Measurements from ENCODE around the gene SCGN.

DNA sequence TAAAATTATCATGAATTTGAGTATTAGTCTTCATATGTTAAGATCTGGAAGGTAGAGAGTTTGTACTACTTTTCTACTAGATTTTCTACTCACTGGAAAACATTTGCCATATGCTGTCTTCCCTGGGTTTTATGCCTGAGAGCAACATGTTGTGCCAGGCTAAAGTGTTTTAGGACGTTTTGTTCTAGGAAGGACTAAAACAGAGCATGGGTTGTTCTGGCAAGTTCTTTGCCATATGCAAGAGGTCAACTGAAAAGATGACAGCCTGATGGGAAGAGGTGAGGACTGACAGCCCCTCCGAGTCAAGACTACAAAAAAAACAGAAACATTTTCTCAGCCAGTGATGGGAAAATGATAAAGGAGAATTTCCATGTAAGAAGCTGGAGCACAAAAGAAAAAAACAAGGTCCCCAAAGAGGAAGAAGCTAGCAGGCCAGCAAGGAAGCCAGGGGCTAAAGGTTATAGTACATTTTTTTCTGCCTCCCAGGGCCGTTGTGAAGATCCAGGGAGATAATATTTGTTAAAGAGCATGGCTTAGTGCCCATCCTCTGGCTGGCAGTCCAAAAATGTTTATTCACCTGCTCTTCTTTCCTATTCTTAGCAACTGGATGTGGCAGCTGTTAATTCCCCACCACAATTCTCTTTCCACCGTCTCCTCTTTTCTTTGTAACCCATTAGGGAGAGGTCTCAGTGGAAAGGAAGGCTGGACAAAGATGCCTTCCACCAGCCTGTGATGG, 7.8 kb downstream of the SCGN start:
- TF ChIP-seq ZNF830 (tag by site-specific recombination; IDR thresholded peaks at IDR 0.05; ENCODE audit: low read depth) (no peak), GLI4 (tag by site-specific recombination; IDR thresholded peaks at IDR 0.05) (no peak), ZNF132 (tag by site-specific recombination; IDR thresholded peaks at IDR 0.05; ENCODE audit: borderline replicate concordance) (no peak)
- TF ChIP-seq, protein P1, sequence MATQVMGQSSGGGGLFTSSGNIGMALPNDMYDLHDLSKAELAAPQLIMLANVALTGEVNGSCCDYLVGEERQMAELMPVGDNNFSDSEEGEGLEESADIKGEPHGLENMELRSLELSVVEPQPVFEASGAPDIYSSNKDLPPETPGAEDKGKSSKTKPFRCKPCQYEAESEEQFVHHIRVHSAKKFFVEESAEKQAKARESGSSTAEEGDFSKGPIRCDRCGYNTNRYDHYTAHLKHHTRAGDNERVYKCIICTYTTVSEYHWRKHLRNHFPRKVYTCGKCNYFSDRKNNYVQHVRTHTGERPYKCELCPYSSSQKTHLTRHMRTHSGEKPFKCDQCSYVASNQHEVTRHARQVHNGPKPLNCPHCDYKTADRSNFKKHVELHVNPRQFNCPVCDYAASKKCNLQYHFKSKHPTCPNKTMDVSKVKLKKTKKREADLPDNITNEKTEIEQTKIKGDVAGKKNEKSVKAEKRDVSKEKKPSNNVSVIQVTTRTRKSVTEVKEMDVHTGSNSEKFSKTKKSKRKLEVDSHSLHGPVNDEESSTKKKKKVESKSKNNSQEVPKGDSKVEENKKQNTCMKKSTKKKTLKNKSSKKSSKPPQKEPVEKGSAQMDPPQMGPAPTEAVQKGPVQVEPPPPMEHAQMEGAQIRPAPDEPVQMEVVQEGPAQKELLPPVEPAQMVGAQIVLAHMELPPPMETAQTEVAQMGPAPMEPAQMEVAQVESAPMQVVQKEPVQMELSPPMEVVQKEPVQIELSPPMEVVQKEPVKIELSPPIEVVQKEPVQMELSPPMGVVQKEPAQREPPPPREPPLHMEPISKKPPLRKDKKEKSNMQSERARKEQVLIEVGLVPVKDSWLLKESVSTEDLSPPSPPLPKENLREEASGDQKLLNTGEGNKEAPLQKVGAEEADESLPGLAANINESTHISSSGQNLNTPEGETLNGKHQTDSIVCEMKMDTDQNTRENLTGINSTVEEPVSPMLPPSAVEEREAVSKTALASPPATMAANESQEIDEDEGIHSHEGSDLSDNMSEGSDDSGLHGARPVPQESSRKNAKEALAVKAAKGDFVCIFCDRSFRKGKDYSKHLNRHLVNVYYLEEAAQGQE (tag by site-specific recombination; IDR thresholded peaks at IDR 0.05): no peak
- TF ChIP-seq, protein P2, sequence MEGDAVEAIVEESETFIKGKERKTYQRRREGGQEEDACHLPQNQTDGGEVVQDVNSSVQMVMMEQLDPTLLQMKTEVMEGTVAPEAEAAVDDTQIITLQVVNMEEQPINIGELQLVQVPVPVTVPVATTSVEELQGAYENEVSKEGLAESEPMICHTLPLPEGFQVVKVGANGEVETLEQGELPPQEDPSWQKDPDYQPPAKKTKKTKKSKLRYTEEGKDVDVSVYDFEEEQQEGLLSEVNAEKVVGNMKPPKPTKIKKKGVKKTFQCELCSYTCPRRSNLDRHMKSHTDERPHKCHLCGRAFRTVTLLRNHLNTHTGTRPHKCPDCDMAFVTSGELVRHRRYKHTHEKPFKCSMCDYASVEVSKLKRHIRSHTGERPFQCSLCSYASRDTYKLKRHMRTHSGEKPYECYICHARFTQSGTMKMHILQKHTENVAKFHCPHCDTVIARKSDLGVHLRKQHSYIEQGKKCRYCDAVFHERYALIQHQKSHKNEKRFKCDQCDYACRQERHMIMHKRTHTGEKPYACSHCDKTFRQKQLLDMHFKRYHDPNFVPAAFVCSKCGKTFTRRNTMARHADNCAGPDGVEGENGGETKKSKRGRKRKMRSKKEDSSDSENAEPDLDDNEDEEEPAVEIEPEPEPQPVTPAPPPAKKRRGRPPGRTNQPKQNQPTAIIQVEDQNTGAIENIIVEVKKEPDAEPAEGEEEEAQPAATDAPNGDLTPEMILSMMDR (tag by site-specific recombination; IDR thresholded peaks at IDR 0.05): no peak
